Lower leg skin (tissue), 4 donors: Measurements from ENCODE around the gene KLF2. TPM values are rescaled to one million over a fixed set of nuclear protein-coding genes. Genes with fewer than 3 reads are reported as not detected.

Experiments
- total RNA-seq, 4 donors: library from RNA; depleted of rRNA; stranded (reverse); fragments of >200 nt; gene quantifications; one replicate each; pipeline ENCODE4 v1.1.0, GENCODE V29; 2016

Gene KLF2
- total RNA-seq, 4 donors from 2014 or later: 12.6 to 27.5 (median 19.9) TPM

Other genes starting within 250 kb of the KLF2 start
- gene TPM4, start 248.3 kb upstream of the KLF2 start, total RNA-seq: 100 to 1,000 TPM; 217 to 303 (median 267) TPM
- gene RAB8A, start 212.9 kb upstream of the KLF2 start, total RNA-seq: 10 to 100 TPM; 43.3 to 58.2 (median 50.8) TPM
- gene HSH2D, start 181.1 kb upstream of the KLF2 start, total RNA-seq: under 1 TPM in 1 of 4 donors, not detected in 3; 0.45 TPM
- gene CIB3, start 151.3 kb upstream of the KLF2 start, total RNA-seq: not detected
- 100 to 1,000 TPM in 3 of 4 donors, 10 to 100 TPM in 1; 95.3 to 114 (median 105) TPM for gene FAM32A, start 139.4 kb upstream of the KLF2 start, total RNA-seq
- 10 to 100 TPM; 47.2 to 66.9 (median 48.6) TPM for gene AP1M1, start 126.9 kb upstream of the KLF2 start, total RNA-seq
- gene EPS15L1, start 147.1 kb downstream of the KLF2 start, total RNA-seq: 10 to 100 TPM; 21.4 to 63.3 (median 26.7) TPM
- gene CALR3, start 171.3 kb downstream of the KLF2 start, total RNA-seq: not detected
- 1 to 10 TPM; 3.7 to 5.0 (median 4.8) TPM for gene C19orf44, start 171.6 kb downstream of the KLF2 start, total RNA-seq
- gene CHERP, start 217.6 kb downstream of the KLF2 start, total RNA-seq: 10 to 100 TPM in 3 of 4 donors, 1 to 10 TPM in 1; 9.7 to 32.7 (median 12.6) TPM
- gene SLC35E1, start 247.6 kb downstream of the KLF2 start, total RNA-seq: 10 to 100 TPM; 30.7 to 43.2 (median 39.2) TPM